Measurements from ENCODE around the gene EGLN2. TPM values are rescaled to one million over a fixed set of nuclear protein-coding genes. Genes with fewer than 3 reads are reported as not detected.
"Not testable (repeated sequence)": the region's sequence is repeated elsewhere in the genome, so short reads cannot be mapped to it uniquely, and the experiment has no call there.

The EGLN2 gene
- total RNA-seq, 8 experiments from 2014 or later: 32.1 to 96.2 (median 65.5) TPM

- in situ Hi-C loops (cut with MboI; ENCODE audit: low pct_unique_long_range_greater_than_20kb in 2 of 9, low sequenced_read_pairs in 9 of 9, unreplicated experiment in 9 of 9): no loop called here
- WGBS, 10 experiments: 0 to 100% (median 67%) methylated on average over 1 to 7 of the region's 7 CpGs; no CpG with 5 or more reads in 2 of the 10 experiments
- Histone ChIP-seq H3K27ac (no peak overlapping the region), H3K4me3 (no peak overlapping the region), H3K4me1 (replicated peaks in 1 of 2) (peaks cover 0 to 2% of the 10 kb centered on the region in 2 donors)
- ATAC-seq (replicated peaks in 6 of 8): peak in 3 of 8 experiments; percentile 92 to 95 (median 95)
These were observed 32.8 kb downstream of the EGLN2 start for GRCh38 chr19:40831502-40832430.

- WGBS, 10 experiments: 80 to 100% (median 82%) methylated on average over 1 to 3 of the region's 4 CpGs; no CpG with 5 or more reads in 6 of the 10 experiments
- in situ Hi-C loops (cut with MboI; ENCODE audit: low pct_unique_long_range_greater_than_20kb in 2 of 9, low sequenced_read_pairs in 9 of 9, unreplicated experiment in 9 of 9); H3K27ac ChIP-seq: not testable (repeated sequence)
These were observed 33.4 kb downstream of the EGLN2 start for GRCh38 chr19:40832431-40832790.

GRCh38 chr19:40833728-40834533 is 34.9 kb downstream of the EGLN2 start:
- peak in 4 of 8 experiments; percentile 9 to 44 (median 32) for ATAC-seq (replicated peaks in 6 of 8)
- H3K27ac ChIP-seq; H3K4me1 ChIP-seq (replicated peaks in 1 of 2); in situ Hi-C loops (cut with MboI; ENCODE audit: low pct_unique_long_range_greater_than_20kb in 2 of 9, low sequenced_read_pairs in 9 of 9, unreplicated experiment in 9 of 9); H3K4me3 ChIP-seq: not testable (repeated sequence)
- 43 to 100% (median 50%) methylated on average over 1 of the region's 7 CpGs; no CpG with 5 or more reads in 7 of the 10 experiments for WGBS, 10 experiments

More at GRCh38 chr19:40832431-40832790, 33.4 kb downstream of the EGLN2 start:
- ATAC-seq (replicated peaks in 6 of 8): peak in 2 of 8 experiments; percentile 4 to 5
- H3K4me3 ChIP-seq; H3K4me1 ChIP-seq (replicated peaks in 1 of 2): not testable (repeated sequence)

- in situ Hi-C loops (cut with MboI; ENCODE audit: low pct_unique_long_range_greater_than_20kb in 2 of 9, low sequenced_read_pairs in 9 of 9, unreplicated experiment in 9 of 9): no loop called here
- Histone ChIP-seq H3K4me1 (replicated peaks in 1 of 2) (peaks cover 0 to 2% of the 10 kb centered on the region in 2 donors), H3K27ac (no peak overlapping the region), H3K4me3 (no peak overlapping the region)
- 42 to 87% (median 72%) methylated on average over 2 to 6 of the region's 6 CpGs; no CpG with 5 or more reads in 1 of the 10 experiments for WGBS, 10 experiments
- no peak for ATAC-seq (replicated peaks in 6 of 8)
These were observed 37.9 kb downstream of the EGLN2 start for GRCh38 chr19:40836754-40837429.

GRCh38 chr19:40838477-40838876 is 39.5 kb downstream of the EGLN2 start:
- WGBS, 10 experiments: 8 to 83% (median 69%) methylated on average over 1 of the region's 1 CpG
- in situ Hi-C loops (cut with MboI; ENCODE audit: low pct_unique_long_range_greater_than_20kb in 2 of 9, low sequenced_read_pairs in 9 of 9, unreplicated experiment in 9 of 9); H3K27ac ChIP-seq; H3K4me3 ChIP-seq; H3K4me1 ChIP-seq (replicated peaks in 1 of 2); ATAC-seq (replicated peaks in 6 of 8): not testable (repeated sequence)

- ATAC-seq (replicated peaks in 6 of 8): not testable (repeated sequence)
- WGBS, 10 experiments: 60 to 100% methylated on average over 1 of the region's 3 CpGs; no CpG with 5 or more reads in 8 of the 10 experiments
These were observed 43.0 kb downstream of the EGLN2 start for GRCh38 chr19:40842012-40842411.

GRCh38 chr19:40842997-40843652 is 44.1 kb downstream of the EGLN2 start:
- H3K27ac ChIP-seq; H3K4me1 ChIP-seq (replicated peaks in 1 of 2); ATAC-seq (replicated peaks in 6 of 8); H3K4me3 ChIP-seq; in situ Hi-C loops (cut with MboI; ENCODE audit: low pct_unique_long_range_greater_than_20kb in 2 of 9, low sequenced_read_pairs in 9 of 9, unreplicated experiment in 9 of 9): not testable (repeated sequence)
- WGBS, 10 experiments: 20 to 100% (median 73%) methylated on average over 1 to 6 of the region's 12 CpGs; no CpG with 5 or more reads in 6 of the 10 experiments

More at GRCh38 chr19:40842012-40842411, 43.0 kb downstream of the EGLN2 start:
- H3K27ac ChIP-seq; in situ Hi-C loops (cut with MboI; ENCODE audit: low pct_unique_long_range_greater_than_20kb in 2 of 9, low sequenced_read_pairs in 9 of 9, unreplicated experiment in 9 of 9); H3K4me1 ChIP-seq (replicated peaks in 1 of 2); H3K4me3 ChIP-seq: not testable (repeated sequence)

- in situ Hi-C loops (cut with MboI; ENCODE audit: low pct_unique_long_range_greater_than_20kb in 2 of 9, low sequenced_read_pairs in 9 of 9, unreplicated experiment in 9 of 9); H3K4me3 ChIP-seq: not testable (repeated sequence)
These were observed 44.7 kb downstream of the EGLN2 start for GRCh38 chr19:40843653-40844052.

GRCh38 chr19:40846722-40847121 is 47.7 kb downstream of the EGLN2 start:
- in situ Hi-C loops (cut with MboI; ENCODE audit: low pct_unique_long_range_greater_than_20kb in 2 of 9, low sequenced_read_pairs in 9 of 9, unreplicated experiment in 9 of 9); H3K4me3 ChIP-seq; ATAC-seq (replicated peaks in 6 of 8); H3K27ac ChIP-seq; H3K4me1 ChIP-seq (replicated peaks in 1 of 2): not testable (repeated sequence)
- WGBS, 10 experiments: 60 to 67% (median 67%) methylated on average over 1 to 6 of the region's 8 CpGs; no CpG with 5 or more reads in 7 of the 10 experiments

More at GRCh38 chr19:40843653-40844052, 44.7 kb downstream of the EGLN2 start:
- not testable (repeated sequence) for H3K27ac ChIP-seq; H3K4me1 ChIP-seq (replicated peaks in 1 of 2)
- 0% methylated on average over 2 of the region's 19 CpGs; no CpG with 5 or more reads in 9 of the 10 experiments for WGBS, 10 experiments
- ATAC-seq (replicated peaks in 6 of 8): peak in 2 of 8 experiments; percentile 32 to 55

- H3K27ac ChIP-seq; ATAC-seq (replicated peaks in 6 of 8); in situ Hi-C loops (cut with MboI; ENCODE audit: low pct_unique_long_range_greater_than_20kb in 2 of 9, low sequenced_read_pairs in 9 of 9, unreplicated experiment in 9 of 9); H3K4me1 ChIP-seq (replicated peaks in 1 of 2); H3K4me3 ChIP-seq: not testable (repeated sequence)
- 83 to 100% methylated on average over 1 of the region's 3 CpGs; no CpG with 5 or more reads in 8 of the 10 experiments for WGBS, 10 experiments
These were observed 51.3 kb downstream of the EGLN2 start, which contains the start of gene CYP2A6 for GRCh38 chr19:40850277-40850676. Gene CYP2A6, minus strand, starts transcription at chr19:40850447. Its CDS starts 21 bp downstream, at chr19:40850426.

GRCh38 chr19:40852467-40853152 is 53.6 kb downstream of the EGLN2 start:
- ATAC-seq (replicated peaks in 6 of 8); H3K4me1 ChIP-seq (replicated peaks in 1 of 2); H3K4me3 ChIP-seq; in situ Hi-C loops (cut with MboI; ENCODE audit: low pct_unique_long_range_greater_than_20kb in 2 of 9, low sequenced_read_pairs in 9 of 9, unreplicated experiment in 9 of 9); H3K27ac ChIP-seq: not testable (repeated sequence)
- no CpG with 5 or more reads among the region's 3 CpGs for WGBS, 10 experiments

Measured in motor neuron (in vitro differentiated cells).